B cell (primary cell): ENCODE measurements around the gene WIF1. TPM values are rescaled to one million over a fixed set of nuclear protein-coding genes. Genes with fewer than 3 reads are reported as not detected.

ENCODE experiments used
- ATAC-seq: fragments of 200-7000 bp; cut with Tn5 transposase; one replicate; pipeline ENCODE4 v1.10.0; 2021; ENCODE audit warnings: low read depth, mild to moderate bottlenecking, moderate number of reproducible peaks, moderate library complexity
- CTCF ChIA-PET: fragments of 350-600 bp; sonication (Branson Sonifier 250); formaldehyde crosslinking; loops from one replicate; lab custom pipeline; 2021; ENCODE audit warnings: antibody characterized with exemption, inconsistent platforms; lab: Charles Lee
- POLR2A ChIA-PET: fragments of 350-600 bp; sonication (Branson Sonifier 250); formaldehyde crosslinking; loops from one replicate; lab custom pipeline; 2021; ENCODE audit warnings: antibody characterized with exemption; lab: Charles Lee
- DNase-seq: peaks from one replicate; pipeline ENCODE4 v3.0.0; 2013
- H2AFZ ChIP-seq: 2 replicates; pipeline ENCODE4 v1.6.1; 2012; ENCODE audit warnings: mild to moderate bottlenecking, low read depth, low read length; ENCODE audit not compliant: insufficient read depth, poor library complexity, severe bottlenecking
- H3K27ac ChIP-seq, 2 donors: 1 replicate in 1 of 2; 2 replicates in 1 of 2; pipeline ENCODE4 v1.5.1; 2012 to 2013; ENCODE audit warnings: low read length in 2 of 2, mild to moderate bottlenecking in 2 of 2, moderate library complexity in 1 of 2
- H3K27me3 ChIP-seq, 4 experiments: fragments of 200-600 bp in 1 of 4; sonication (generic) in 1 of 4; replicated peaks in 1 of 4; 1 replicate in 2 of 4; 2 replicates in 2 of 4; pipeline versions ENCODE4 v1.6.1 to v1.7.0; 2013 to 2016; ENCODE audit warnings: low read length in 3 of 4, mild to moderate bottlenecking in 2 of 4, mixed read lengths in 1 of 4, moderate library complexity in 1 of 4; ENCODE audit not compliant: insufficient read depth in 4 of 4, control insufficient read depth in 3 of 4; ENCODE audit errors: control extremely low read depth in 1 of 4
- H3K36me3 ChIP-seq, 2 experiments: replicated peaks in 1 of 2; 1 replicate in 1 of 2; 2 replicates in 1 of 2; pipeline versions ENCODE4 v1.6.1 to v1.7.1; 2013; ENCODE audit warnings: low read length in 1 of 2; ENCODE audit not compliant: insufficient read depth in 2 of 2, control insufficient read depth in 1 of 2; ENCODE audit errors: control extremely low read depth in 1 of 2, extremely low read depth in 1 of 2
- H3K4me1 ChIP-seq, 2 donors: fragments of 200-600 bp in 1 of 2; sonication (generic) in 1 of 2; 1 replicate in 1 of 2; 2 replicates in 1 of 2; pipeline versions ENCODE4 v1.5.1 to v1.6.1; 2013 to 2017; ENCODE audit warnings: low read length in 2 of 2; ENCODE audit not compliant: control insufficient read depth in 2 of 2, insufficient read depth in 2 of 2
- H3K4me2 ChIP-seq: replicated peaks from 2 replicates; pipeline ENCODE3; 2012; ENCODE audit warnings: mild to moderate bottlenecking, low read depth, low read length; ENCODE audit not compliant: poor library complexity, severe bottlenecking
- H3K4me3 ChIP-seq, 5 experiments: fragments of 200-600 bp in 1 of 5; sonication (generic) in 1 of 5; 1 replicate in 3 of 5; 2 replicates in 2 of 5; pipeline versions ENCODE4 v1.5.1 to v1.7.0; 2011 to 2016; ENCODE audit warnings: low read length in 4 of 5, mild to moderate bottlenecking in 4 of 5, low read depth in 2 of 5, control low read depth in 1 of 5, moderate library complexity in 1 of 5; ENCODE audit not compliant: insufficient read depth in 1 of 5; ENCODE audit errors: control extremely low read depth in 1 of 5, extremely low read depth in 1 of 5
- H3K79me2 ChIP-seq: fragments of 200-600 bp; sonication (generic); one replicate; pipeline ENCODE4 v1.6.0; 2016; ENCODE audit warnings: low read length; ENCODE audit not compliant: control insufficient read depth, insufficient read depth
- H3K9ac ChIP-seq: fragments of 200-600 bp; sonication (generic); 2 replicates; pipeline ENCODE4 v1.6.1; 2017; ENCODE audit warnings: mild to moderate bottlenecking, low read length, moderate library complexity
- H3K9me3 ChIP-seq, 3 donors: one replicate each; pipeline versions ENCODE4 v1.6.1 to v1.7.1; 2013; ENCODE audit warnings: low read length in 2 of 3; ENCODE audit not compliant: control insufficient read depth in 2 of 3, insufficient read depth in 1 of 3; ENCODE audit errors: control extremely low read depth in 1 of 3
- H4K20me1 ChIP-seq: 2 replicates; pipeline ENCODE4 v1.6.0; 2012; ENCODE audit warnings: mild to moderate bottlenecking, low read length; ENCODE audit not compliant: insufficient read depth, control insufficient read depth, poor library complexity, severe bottlenecking
- H3K27ac Mint-ChIP-seq: one replicate; pipeline ENCODE4 v1.8.0; 2021; ENCODE audit warnings: mixed read lengths
- H3K27me3 Mint-ChIP-seq: one replicate; pipeline ENCODE4 v1.8.0; 2021; ENCODE audit warnings: mixed read lengths
- H3K4me1 Mint-ChIP-seq: one replicate; pipeline ENCODE4 v1.8.0; 2021; ENCODE audit warnings: mixed read lengths
- H3K4me3 Mint-ChIP-seq: one replicate; pipeline ENCODE4 v1.8.0; 2021; ENCODE audit warnings: mixed read lengths
- H3K9me3 Mint-ChIP-seq: one replicate; pipeline ENCODE4 v1.8.0; 2022; ENCODE audit warnings: mixed read lengths; ENCODE audit not compliant: insufficient read depth
- CTCF ChIP-seq: fragments of 200-600 bp; IDR thresholded peaks from one replicate; pipeline ENCODE4 v1.8.0; 2022; ENCODE audit warnings: antibody characterized with exemption, mild to moderate bottlenecking
- EZH2 ChIP-seq: IDR thresholded peaks from 2 replicates; pipeline ENCODE4 v1.6.1; 2012; ENCODE audit warnings: borderline replicate concordance, low read depth, mild to moderate bottlenecking, moderate library complexity, low read length; ENCODE audit not compliant: insufficient read depth, poor library complexity, severe bottlenecking
- WGBS: methylation state at CpG from one replicate; pipeline ENCODE4 v1.1.5; 2013; ENCODE audit warnings: missing lambda C conversion rate; ENCODE audit not compliant: insufficient coverage; 5-methylcytosine and 5-hydroxymethylcytosine counted together
- intact Hi-C: fragments of 100-400 bp; cut with micrococcal nuclease; formaldehyde crosslinking; loops from one replicate; pipeline ENCODE4 v1.10.0; 2022
- polyA plus RNA-seq: library from polyadenylated mRNA; depleted of rRNA; stranded (reverse); fragments of >200 nt; gene quantifications from 2 replicates; pipeline ENCODE4 v1.2.3, GENCODE V29; 2012
- total RNA-seq, 2 donors: library from RNA; stranded (reverse); fragments of 120-200 nt in 1 of 2; gene quantifications; 1 replicate in 1 of 2; 2 replicates in 1 of 2; pipeline versions ENCODE4 v1.2.3 to v1.2.4, GENCODE V29; 2013 to 2022

WIF1 gene
- total and polyA plus RNA-seq, 2 donors (not counting 1 experiment from before 2014, with no cell fraction given), result not detected

DNA sequence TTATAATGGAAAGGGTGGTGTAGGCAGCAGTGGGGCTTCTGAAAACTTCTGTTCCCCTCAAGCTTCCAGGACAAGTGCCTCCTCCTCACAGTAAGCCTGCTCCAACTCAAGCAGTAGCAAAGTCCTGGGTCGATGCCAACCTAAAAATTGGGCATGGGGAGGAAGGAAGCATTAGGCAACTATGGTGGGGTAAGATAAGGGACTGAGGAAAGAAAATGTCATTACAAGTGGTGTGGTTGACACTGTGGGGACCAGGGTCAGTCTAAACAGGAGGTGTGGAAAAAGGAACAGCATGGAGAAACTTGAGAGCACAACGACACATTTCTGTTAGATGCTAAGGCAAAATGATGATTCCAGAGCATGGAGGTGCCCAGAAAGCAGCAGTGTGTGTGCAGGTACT is 34.9 kb downstream of the WIF1 start:
- CTCF ChIA-PET, result no interaction called here
- Histone ChIP-seq H4K20me1 (no peaks in the 10 kb centered on the region), H3K9me3 (no peaks in the 10 kb centered on the region), H2AFZ (no peak overlapping the region), H3K4me2 (no peak overlapping the region), H3K4me1 (no peaks in the 10 kb centered on the region), H3K27me3 (peaks cover 0 to 8% (median 5%) of the 10 kb centered on the region in 4 experiments), H3K9ac (no peak overlapping the region), H3K79me2 (no peaks in the 10 kb centered on the region), H3K27ac (no peak overlapping the region), H3K4me3 (no peak overlapping the region), H3K36me3 (no peaks in the 10 kb centered on the region)
- H3K4me1 Mint-ChIP-seq, result no peaks in the 10 kb centered on the region
- POLR2A ChIA-PET, result no interaction called here
- intact Hi-C loops, result no loop called here
- 0% methylated on average over 1 of the region's 2 CpGs for WGBS
- TF ChIP-seq EZH2 (no peak), CTCF (no peak)
- peaks cover 25% of the 10 kb centered on the region for H3K27me3 Mint-ChIP-seq
- no peak overlapping the region for H3K4me3 Mint-ChIP-seq
- no peak for ATAC-seq
- H3K9me3 Mint-ChIP-seq, result no peaks in the 10 kb centered on the region
- H3K27ac Mint-ChIP-seq, result no peak overlapping the region
- no peak for DNase-seq

DNA sequence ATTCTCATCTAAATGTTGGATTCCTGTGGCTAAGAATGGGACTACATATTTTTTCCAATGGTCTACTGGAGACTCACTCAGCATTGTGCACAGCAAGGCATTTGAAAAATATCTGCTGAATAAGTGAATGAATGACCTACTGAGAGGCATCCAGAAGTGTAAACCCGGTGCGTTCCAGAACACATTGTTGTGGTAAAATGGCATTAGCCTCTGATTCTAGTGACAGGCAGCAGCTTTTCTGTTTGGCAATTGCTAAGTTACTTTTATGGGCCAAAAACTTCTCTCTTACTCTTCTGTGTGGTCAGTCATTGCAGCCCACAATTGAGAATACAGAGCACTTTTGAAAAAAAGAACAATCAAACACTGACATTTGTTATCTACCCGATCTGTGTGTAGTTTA is 36.5 kb downstream of the WIF1 start:
- no peaks in the 10 kb centered on the region for H3K9me3 Mint-ChIP-seq
- intact Hi-C loops, result no loop called here
- Histone ChIP-seq H3K36me3 (no peaks in the 10 kb centered on the region), H3K27me3 (peaks cover 0 to 6% (median 5%) of the 10 kb centered on the region in 4 experiments), H3K9ac (no peak overlapping the region), H3K27ac (no peak overlapping the region), H4K20me1 (no peaks in the 10 kb centered on the region), H3K4me3 (no peak overlapping the region), H3K4me1 (no peaks in the 10 kb centered on the region), H3K9me3 (no peaks in the 10 kb centered on the region), H2AFZ (no peak overlapping the region), H3K4me2 (no peak overlapping the region), H3K79me2 (no peaks in the 10 kb centered on the region)
- ChIA-PET CTCF (no interaction called here), POLR2A (no interaction called here)
- peaks cover 29% of the 10 kb centered on the region for H3K27me3 Mint-ChIP-seq
- no peaks in the 10 kb centered on the region for H3K4me1 Mint-ChIP-seq
- WGBS, result 94% methylated on average over 2 of the region's 3 CpGs
- TF ChIP-seq EZH2, result no peak
- TF ChIP-seq CTCF, result no peak
- no peak overlapping the region for H3K27ac Mint-ChIP-seq
- DNase-seq (no peak), ATAC-seq (no peak)
- no peak overlapping the region for H3K4me3 Mint-ChIP-seq
